HEK293 (cell line): ENCODE measurements around the gene SVIL.

ENCODE experiments used
- MZF1 ChIP-seq: fragments of 450-650 bp; formaldehyde crosslinking; IDR thresholded peaks from 2 replicates; pipeline ENCODE4 v1.5.1; 2017; ENCODE audit warnings: missing biosample characterization, missing genetic modification characterization, borderline replicate concordance
- TF ChIP-seq, protein P1 (sequence below): fragments of 450-650 bp; formaldehyde crosslinking; IDR thresholded peaks from 2 replicates; pipeline ENCODE4 v1.5.1; 2016; ENCODE audit warnings: missing biosample characterization, missing genetic modification characterization

DNA sequence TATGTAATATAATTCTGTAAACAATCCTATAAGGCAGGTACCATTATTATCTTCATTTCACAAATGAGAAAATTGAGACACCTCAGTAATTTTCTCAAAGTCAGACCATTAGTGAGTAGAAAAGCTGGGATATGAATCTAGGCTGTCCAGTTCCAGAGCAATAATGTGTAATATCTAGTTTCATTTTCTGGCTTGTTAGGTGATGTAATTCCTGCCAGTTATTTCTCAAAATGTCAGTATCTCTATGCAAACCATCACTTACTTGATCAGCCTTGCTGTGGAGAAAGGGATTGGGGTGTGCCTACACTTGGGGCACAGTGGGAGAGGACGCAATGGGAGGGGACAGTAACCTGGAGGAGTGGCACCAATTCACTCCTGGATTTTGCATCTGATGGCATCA, 188.4 kb downstream of the SVIL start:
- no peak for TF ChIP-seq MZF1
- TF ChIP-seq, protein P1, sequence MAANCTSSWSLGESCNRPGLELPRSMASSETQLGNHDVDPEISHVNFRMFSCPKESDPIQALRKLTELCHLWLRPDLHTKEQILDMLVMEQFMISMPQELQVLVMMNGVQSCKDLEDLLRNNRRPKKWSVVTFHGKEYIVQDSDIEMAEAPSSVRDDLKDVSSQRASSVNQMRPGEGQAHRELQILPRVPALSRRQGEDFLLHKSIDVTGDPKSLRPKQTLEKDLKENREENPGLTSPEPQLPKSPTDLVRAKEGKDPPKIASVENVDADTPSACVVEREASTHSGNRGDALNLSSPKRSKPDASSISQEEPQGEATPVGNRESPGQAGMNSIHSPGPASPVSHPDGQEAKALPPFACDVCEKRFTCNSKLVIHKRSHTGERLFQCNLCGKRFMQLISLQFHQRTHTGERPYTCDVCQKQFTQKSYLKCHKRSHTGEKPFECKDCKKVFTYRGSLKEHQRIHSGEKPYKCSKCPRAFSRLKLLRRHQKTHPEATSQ, result no peak
